Type B pancreatic cell (in vitro differentiated cells): ENCODE measurements around the gene CLINT1. TPM values are rescaled to one million over a fixed set of nuclear protein-coding genes. Genes with fewer than 3 reads are reported as not detected.

ENCODE experiments used
- DNase-seq: peaks from one replicate; pipeline ENCODE4 v3.0.0; 2021; ENCODE audit warnings: mixed read lengths; ENCODE audit not compliant: unreplicated experiment; ENCODE audit errors: extremely low spot score
- H3K27ac Mint-ChIP-seq: 2 replicates; pipeline ENCODE4 v1.8.0; 2021; ENCODE audit warnings: mild to moderate bottlenecking, mixed read lengths
- H3K27me3 Mint-ChIP-seq: 2 replicates; pipeline ENCODE4 v1.8.0; 2021; ENCODE audit warnings: mixed read lengths
- H3K36me3 Mint-ChIP-seq: 2 replicates; pipeline ENCODE4 v1.8.0; 2021; ENCODE audit warnings: mixed read lengths
- H3K4me1 Mint-ChIP-seq: one replicate; pipeline ENCODE4 v1.8.0; 2021; ENCODE audit warnings: mixed read lengths; ENCODE audit not compliant: unreplicated experiment
- H3K4me3 Mint-ChIP-seq: 2 replicates; pipeline ENCODE4 v1.8.0; 2021; ENCODE audit warnings: mild to moderate bottlenecking, mixed read lengths
- H3K9me3 Mint-ChIP-seq: 2 replicates; pipeline ENCODE4 v1.8.0; 2021; ENCODE audit warnings: mixed read lengths
- CTCF ChIP-seq: fragments of 200-600 bp; sonication (generic); conservative IDR thresholded peaks from 2 replicates; pipeline ENCODE4 v1.5.0; 2021; ENCODE audit warnings: antibody characterized with exemption, mild to moderate bottlenecking
- total RNA-seq: library from RNA; stranded (reverse); gene quantifications from 2 replicates; pipeline ENCODE4 v1.2.1, GENCODE V29; 2021; ENCODE audit warnings: low replicate concordance

The CLINT1 gene
- total RNA-seq, 1 donor from 2014 or later = 81.8 TPM

GRCh38 chr5:157735991-157736390 lies 123.0 kb downstream of the CLINT1 start:
- no peaks in the 10 kb centered on the region for H3K27me3 Mint-ChIP-seq
- H3K4me3 Mint-ChIP-seq = no peak overlapping the region

More at GRCh38 chr5:157735991-157736390, 123.0 kb downstream of the CLINT1 start:
- Mint-ChIP-seq H3K36me3 (peaks cover 4% of the 10 kb centered on the region), H3K9me3 (no peaks in the 10 kb centered on the region), H3K4me1 (peaks cover 15% of the 10 kb centered on the region), H3K27ac (no peak overlapping the region)
- no peak for TF ChIP-seq CTCF
- no peak for DNase-seq

Other genes with a start within 250 kb of the CLINT1 start
- not detected in 2 replicates for gene SOX30, start 206.7 kb downstream of the CLINT1 start, total RNA-seq
- not detected in 2 replicates for gene C5orf52, start 187.6 kb downstream of the CLINT1 start, total RNA-seq
- 9.9 and 13.6 TPM in 2 replicates for gene THG1L, start 127.7 kb downstream of the CLINT1 start, total RNA-seq
- gene LSM11, start 115.4 kb downstream of the CLINT1 start, total RNA-seq = 3.6 and 7.1 TPM in 2 replicates